GM15510 (cell line): ENCODE data around the gene NRXN3.

ENCODE experiments used
- POLR2A ChIP-seq: IDR thresholded peaks from 3 replicates; pipeline ENCODE4 v1.6.1; 2011; ENCODE audit warnings: borderline replicate concordance; ENCODE audit not compliant: insufficient read length; ENCODE audit errors: extremely low read depth

NRXN3 gene

GRCh38 chr14:78721756-78722480, 551.7 kb downstream of the NRXN3 start:
- TF ChIP-seq POLR2A: no peak

GRCh38 chr14:78725086-78725485, 554.9 kb downstream of the NRXN3 start:
- TF ChIP-seq POLR2A: no peak

GRCh38 chr14:78737116-78737515, 566.9 kb downstream of the NRXN3 start:
- TF ChIP-seq POLR2A: no peak

- TF ChIP-seq POLR2A: no peak
Observed at GRCh38 chr14:78737601-78738000, 567.4 kb downstream of the NRXN3 start.

GRCh38 chr14:78746086-78746595, 576.0 kb downstream of the NRXN3 start:
- no peak for TF ChIP-seq POLR2A

- TF ChIP-seq POLR2A: no peak
Observed at GRCh38 chr14:78747813-78748212, 577.6 kb downstream of the NRXN3 start.

- TF ChIP-seq POLR2A: no peak
Observed at GRCh38 chr14:78752518-78753188, 582.5 kb downstream of the NRXN3 start.

- TF ChIP-seq POLR2A: no peak
Observed at GRCh38 chr14:78754059-78754458, 583.9 kb downstream of the NRXN3 start.

GRCh38 chr14:78758333-78758732, 588.2 kb downstream of the NRXN3 start:
- no peak for TF ChIP-seq POLR2A

- TF ChIP-seq POLR2A: no peak
Observed at GRCh38 chr14:78762331-78762730, 592.2 kb downstream of the NRXN3 start.

GRCh38 chr14:78763746-78764145, 593.6 kb downstream of the NRXN3 start:
- no peak for TF ChIP-seq POLR2A

- TF ChIP-seq POLR2A: no peak
Observed at GRCh38 chr14:78764240-78764639, 594.1 kb downstream of the NRXN3 start.

- TF ChIP-seq POLR2A: no peak
Observed at GRCh38 chr14:78764645-78765044, 594.5 kb downstream of the NRXN3 start.

GRCh38 chr14:78767436-78767835, 597.3 kb downstream of the NRXN3 start:
- TF ChIP-seq POLR2A: no peak

- TF ChIP-seq POLR2A: no peak
Observed at GRCh38 chr14:78782551-78782950, 612.4 kb downstream of the NRXN3 start.

- no peak for TF ChIP-seq POLR2A
Observed at GRCh38 chr14:78785265-78785664, 615.1 kb downstream of the NRXN3 start.

GRCh38 chr14:78788467-78789360, 618.5 kb downstream of the NRXN3 start:
- TF ChIP-seq POLR2A: no peak
